Aorta (tissue), 5 donors: ENCODE results near the gene ARHGEF38. TPM values are rescaled to one million over a fixed set of nuclear protein-coding genes. Genes with fewer than 3 reads are reported as not detected.

Experiments
- ATAC-seq: fragments of 200-7000 bp; cut with Tn5 transposase; one replicate; pipeline ENCODE4 v1.9.1; 2022; ENCODE audit warnings: moderate library complexity; ENCODE audit not compliant: low FRiP score
- DNase-seq, 2 donors: peaks; one replicate each; pipeline ENCODE4 v3.0.0-alpha.2; 2020
- H3K27ac ChIP-seq, 2 donors: one replicate each; pipeline ENCODE4 v1.5.1; 2013; ENCODE audit warnings: low read length in 2 of 2, mild to moderate bottlenecking in 2 of 2, moderate library complexity in 2 of 2, control low read depth in 1 of 2, inconsistent platforms in 1 of 2, low read depth in 1 of 2
- H3K27me3 ChIP-seq, 2 donors: one replicate each; pipeline ENCODE4 v1.6.1; 2013; ENCODE audit warnings: control low read depth in 1 of 2, low read length in 1 of 2, mild to moderate bottlenecking in 1 of 2, moderate library complexity in 1 of 2; ENCODE audit not compliant: insufficient read depth in 2 of 2, control insufficient read depth in 1 of 2
- H3K36me3 ChIP-seq, 2 donors: one replicate each; pipeline ENCODE4 v1.6.1; 2013; ENCODE audit warnings: control low read depth in 1 of 2, low read length in 1 of 2, mild to moderate bottlenecking in 1 of 2; ENCODE audit not compliant: insufficient read depth in 2 of 2, control insufficient read depth in 1 of 2
- H3K4me1 ChIP-seq, 2 donors: one replicate each; pipeline ENCODE4 v1.6.1; 2013; ENCODE audit warnings: low read length in 2 of 2, control low read depth in 1 of 2, mild to moderate bottlenecking in 1 of 2, moderate library complexity in 1 of 2; ENCODE audit not compliant: insufficient read depth in 2 of 2, control insufficient read depth in 1 of 2
- H3K4me3 ChIP-seq, 2 donors: one replicate each; pipeline ENCODE4 v1.5.1; 2013; ENCODE audit warnings: low read length in 2 of 2, control low read depth in 1 of 2, mild to moderate bottlenecking in 1 of 2
- H3K9me3 ChIP-seq: one replicate; pipeline ENCODE4 v1.6.1; 2013; ENCODE audit warnings: mild to moderate bottlenecking, low read length; ENCODE audit not compliant: control insufficient read depth
- WGBS, 2 donors: extraction: QIAGEN DNeasy Blood & Tissue Kit; methylation state at CpG; one replicate each; pipeline ENCODE4 v1.1.7; 2013; 5-methylcytosine and 5-hydroxymethylcytosine counted together
- intact Hi-C, 2 donors: fragments of 100-400 bp; cut with DNase I; formaldehyde crosslinking; loops; one replicate each; pipeline versions ENCODE4 v1.14.2 to v1.15.0; 2022
- polyA plus RNA-seq, 2 donors: library from polyadenylated mRNA; stranded (reverse); fragments of 200-250 nt; gene quantifications; one replicate each; pipeline ENCODE4 v1.2.3, GENCODE V29; 2013
- total RNA-seq, 2 donors: library from RNA; stranded (reverse); fragmentation: NEBNext Ultra II Directional; extraction: Animal tissue kit (Norgen Biotek cat#: 25700); gene quantifications; one replicate each; pipeline ENCODE4 v1.2.1, GENCODE V29; 2021
- donor health status: healthy with polysubstance abuse.
- donor health status: Bipolar disorder and iron deficiency.
- donor health status: DM: no; HTN: no; CAD: no.
- donor health status: DM: no; HTN: no; CAD: no.
- donor health status: DM: yes; HTN: yes; CAD: no.

ARHGEF38 gene
- total and polyA plus RNA-seq, 4 donors = 0.75 TPM; not detected in 3

- DNase-seq = no peak
- WGBS, 2 donors = 72 to 81% methylated on average over 4 of the region's 4 CpGs
- H3K4me1 ChIP-seq = peaks cover 2 to 5% of the 10 kb centered on the region in 2 donors
These were observed 89.4 kb downstream of the ARHGEF38 start for GRCh38 chr4:105641845-105642244.

GRCh38 chr4:105644257-105644656 is 91.8 kb downstream of the ARHGEF38 start:
- 42 to 44% methylated on average over 2 of the region's 2 CpGs for WGBS, 2 donors
- Histone ChIP-seq H3K4me1 (no peaks in the 10 kb centered on the region), H3K27me3 (no peaks in the 10 kb centered on the region), H3K27ac (no peak overlapping the region), H3K9me3 (no peaks in the 10 kb centered on the region), H3K4me3 (no peak overlapping the region), H3K36me3 (no peaks in the 10 kb centered on the region)
- DNase-seq = no peak
- intact Hi-C loops = no loop called here
- ATAC-seq = no peak

More at GRCh38 chr4:105641845-105642244, 89.4 kb downstream of the ARHGEF38 start:
- ATAC-seq = no peak
- Histone ChIP-seq H3K27me3 (no peaks in the 10 kb centered on the region), H3K27ac (no peak overlapping the region), H3K36me3 (no peaks in the 10 kb centered on the region), H3K4me3 (no peak overlapping the region), H3K9me3 (no peaks in the 10 kb centered on the region)
- intact Hi-C loops = no loop called here

GRCh38 chr4:105645440-105645839 is 93.0 kb downstream of the ARHGEF38 start:
- H3K27me3 ChIP-seq = no peaks in the 10 kb centered on the region
- H3K36me3 ChIP-seq = no peaks in the 10 kb centered on the region
- no peak overlapping the region for H3K4me3 ChIP-seq
- no peaks in the 10 kb centered on the region for H3K4me1 ChIP-seq
- no peaks in the 10 kb centered on the region for H3K9me3 ChIP-seq
- no peak overlapping the region for H3K27ac ChIP-seq
- ATAC-seq (no peak), DNase-seq (no peak)
- intact Hi-C loops = no loop called here
- WGBS, 2 donors = 34 to 41% methylated on average over 1 of the region's 1 CpG

- no peak for ATAC-seq
- Histone ChIP-seq H3K27ac (no peak overlapping the region), H3K4me1 (no peaks in the 10 kb centered on the region), H3K27me3 (no peaks in the 10 kb centered on the region), H3K4me3 (no peak overlapping the region), H3K9me3 (no peaks in the 10 kb centered on the region), H3K36me3 (no peaks in the 10 kb centered on the region)
- intact Hi-C loops = no loop called here
- WGBS, 2 donors = 66 to 68% methylated on average over 1 of the region's 1 CpG
- no peak for DNase-seq
These were observed 97.8 kb downstream of the ARHGEF38 start for GRCh38 chr4:105650190-105650589.

GRCh38 chr4:105651884-105652283 is 99.5 kb downstream of the ARHGEF38 start:
- no peak for DNase-seq
- ATAC-seq = no peak
- H3K36me3 ChIP-seq = no peaks in the 10 kb centered on the region
- H3K4me3 ChIP-seq = no peak overlapping the region
- H3K9me3 ChIP-seq = no peaks in the 10 kb centered on the region
- no peaks in the 10 kb centered on the region for H3K4me1 ChIP-seq
- intact Hi-C loops = no loop called here
- H3K27ac ChIP-seq = no peak overlapping the region
- no peaks in the 10 kb centered on the region for H3K27me3 ChIP-seq

GRCh38 chr4:105652286-105652888 is 100.0 kb downstream of the ARHGEF38 start:
- Histone ChIP-seq H3K36me3 (no peaks in the 10 kb centered on the region), H3K4me3 (no peak overlapping the region), H3K27me3 (no peaks in the 10 kb centered on the region), H3K9me3 (no peaks in the 10 kb centered on the region), H3K4me1 (no peaks in the 10 kb centered on the region), H3K27ac (no peak overlapping the region)
- intact Hi-C loops = no loop called here
- ATAC-seq (no peak), DNase-seq (no peak)
- WGBS, 2 donors = 29 to 33% methylated on average over 4 of the region's 4 CpGs

GRCh38 chr4:105657117-105657765 is 104.8 kb downstream of the ARHGEF38 start:
- Histone ChIP-seq H3K36me3 (no peaks in the 10 kb centered on the region), H3K4me1 (no peaks in the 10 kb centered on the region), H3K27ac (no peak overlapping the region), H3K27me3 (no peaks in the 10 kb centered on the region), H3K4me3 (no peak overlapping the region), H3K9me3 (no peaks in the 10 kb centered on the region)
- no peak for ATAC-seq
- intact Hi-C loops = no loop called here
- no peak for DNase-seq

GRCh38 chr4:105659190-105659589 is 106.8 kb downstream of the ARHGEF38 start:
- Histone ChIP-seq H3K27ac (no peak overlapping the region), H3K4me3 (no peak overlapping the region), H3K27me3 (no peaks in the 10 kb centered on the region), H3K4me1 (no peaks in the 10 kb centered on the region), H3K36me3 (no peaks in the 10 kb centered on the region), H3K9me3 (no peaks in the 10 kb centered on the region)
- ATAC-seq (no peak), DNase-seq (no peak)
- WGBS, 2 donors = 74 to 83% methylated on average over 6 of the region's 6 CpGs
- intact Hi-C loops = no loop called here

- no peak for ATAC-seq
- H3K36me3 ChIP-seq = no peaks in the 10 kb centered on the region
- DNase-seq = no peak
- no peak overlapping the region for H3K4me3 ChIP-seq
- 51 to 52% methylated on average over 3 of the region's 3 CpGs for WGBS, 2 donors
- H3K9me3 ChIP-seq = no peaks in the 10 kb centered on the region
- no peaks in the 10 kb centered on the region for H3K4me1 ChIP-seq
- intact Hi-C loops = loop anchor here in 1 of 2 donors (10.0 kb wide), 1 partner anchor 136 kb away; no protein-coding TSS in a partner anchor
- no peak overlapping the region for H3K27ac ChIP-seq
- no peaks in the 10 kb centered on the region for H3K27me3 ChIP-seq
These were observed 108.6 kb downstream of the ARHGEF38 start for GRCh38 chr4:105661028-105661427.
